Measurements from ENCODE around the gene MORF4L1.
"Not testable (repeated sequence)": the region's sequence is repeated elsewhere in the genome, so short reads cannot be mapped to it uniquely, and the experiment has no call there.

MORF4L1 gene

GRCh38 chr15:78873793-78874765, 1.4 kb downstream of the MORF4L1 start:
- Histone ChIP-seq H3K27me3 (ENCODE audit: control insufficient read depth, low read length) (no peaks in the 10 kb centered on the region), H3K27ac (ENCODE audit: low read depth, low read length) (peak overlapping the region; percentile 88), H3K4me3 (ENCODE audit: low read length) (peak overlapping the region; percentile 80), H3K4me2 (ENCODE audit: low read length) (peak overlapping the region; percentile 98), H3K36me3 (ENCODE audit: control insufficient read depth, low read length) (peaks cover 40% of the 10 kb centered on the region), H3K9me3 (ENCODE audit: control insufficient read depth, insufficient read depth, low read length) (no peaks in the 10 kb centered on the region), H3F3A (ENCODE audit: control insufficient read depth, insufficient read depth) (peaks cover 7% of the 10 kb centered on the region), H3K4me1 (ENCODE audit: control insufficient read depth, low read length) (peaks cover 51% of the 10 kb centered on the region), H3K79me2 (ENCODE audit: control insufficient read depth, low read length) (peaks cover 65% of the 10 kb centered on the region), H4K20me1 (ENCODE audit: control insufficient read depth, insufficient read depth, low read depth, low read length) (peaks cover 50% of the 10 kb centered on the region), H3K9me2 (replicated peaks; ENCODE audit: control insufficient read depth, low read length) (no peaks in the 10 kb centered on the region)
- peak; percentile 20 for TF ChIP-seq CTCF (IDR thresholded peaks at IDR 0.05; ENCODE audit: low read depth, low read length, poor library complexity, severe bottlenecking)
- no peak for TF ChIP-seq EZH2phosphoT487 (IDR thresholded peaks at IDR 0.05; ENCODE audit: borderline replicate concordance, low read length)

- no peaks in the 10 kb centered on the region for H3K9me3 ChIP-seq (ENCODE audit: control insufficient read depth, insufficient read depth, low read length)
- H3K4me1 ChIP-seq (ENCODE audit: control insufficient read depth, low read length) = peaks cover 57% of the 10 kb centered on the region
- H3K4me2 ChIP-seq (ENCODE audit: low read length) = peak overlapping the region; percentile 98
- peak overlapping the region; percentile 88; the same call in 1 of the 2 replicates for H3K27ac ChIP-seq (ENCODE audit: low read depth, low read length)
- TF ChIP-seq CTCF (IDR thresholded peaks at IDR 0.05; ENCODE audit: low read depth, low read length, poor library complexity, severe bottlenecking) (no peak), EZH2phosphoT487 (IDR thresholded peaks at IDR 0.05; ENCODE audit: borderline replicate concordance, low read length) (no peak)
- peaks cover 53% of the 10 kb centered on the region for H3K36me3 ChIP-seq (ENCODE audit: control insufficient read depth, low read length)
- H3F3A ChIP-seq (ENCODE audit: control insufficient read depth, insufficient read depth) = peaks cover 10% of the 10 kb centered on the region
- no peaks in the 10 kb centered on the region for H3K27me3 ChIP-seq (ENCODE audit: control insufficient read depth, low read length)
- no peaks in the 10 kb centered on the region for H3K9me2 ChIP-seq (replicated peaks; ENCODE audit: control insufficient read depth, low read length)
- peaks cover 53% of the 10 kb centered on the region for H4K20me1 ChIP-seq (ENCODE audit: control insufficient read depth, insufficient read depth, low read depth, low read length)
- peaks cover 78% of the 10 kb centered on the region for H3K79me2 ChIP-seq (ENCODE audit: control insufficient read depth, low read length)
- peak overlapping the region; percentile 80 for H3K4me3 ChIP-seq (ENCODE audit: low read length)
Measured at GRCh38 chr15:78875107-78875914, 2.6 kb downstream of the MORF4L1 start.

GRCh38 chr15:78876954-78877353, 4.3 kb downstream of the MORF4L1 start:
- not testable (repeated sequence) for H3K27me3 ChIP-seq (ENCODE audit: control insufficient read depth, low read length); H3K9me2 ChIP-seq (replicated peaks; ENCODE audit: control insufficient read depth, low read length); H3K27ac ChIP-seq (ENCODE audit: low read depth, low read length); H3K9me3 ChIP-seq (ENCODE audit: control insufficient read depth, insufficient read depth, low read length)
- Histone ChIP-seq H3K4me3 (ENCODE audit: low read length) (peak overlapping the region; percentile 80), H3K4me1 (ENCODE audit: control insufficient read depth, low read length) (peaks cover 57% of the 10 kb centered on the region), H4K20me1 (ENCODE audit: control insufficient read depth, insufficient read depth, low read depth, low read length) (peaks cover 62% of the 10 kb centered on the region), H3F3A (ENCODE audit: control insufficient read depth, insufficient read depth) (peaks cover 11% of the 10 kb centered on the region), H3K4me2 (ENCODE audit: low read length) (peak overlapping the region; percentile 98), H3K79me2 (ENCODE audit: control insufficient read depth, low read length) (peaks cover 94% of the 10 kb centered on the region), H3K36me3 (ENCODE audit: control insufficient read depth, low read length) (peaks cover 69% of the 10 kb centered on the region)
